ENCODE data around the gene PSRC1. TPM values are rescaled to one million over a fixed set of nuclear protein-coding genes. Genes with fewer than 3 reads are reported as not detected.

The PSRC1 gene
- total and polyA plus RNA-seq, 2 of the 8 experiments (the other 6 are each of a cell fraction or from before 2014, with no cell fraction given) = 56.1 to 67.3 TPM

GRCh38 chr1:109252893-109253802 is 29.8 kb downstream of the PSRC1 start (continued):
- TF ChIP-seq NANOG (IDR thresholded peaks at IDR 0.05; ENCODE audit: insufficient read depth, low read depth, low read length, poor library complexity, severe bottlenecking) (no peak), RAD21 (IDR thresholded peaks at IDR 0.05 in 1 of 2, conservative IDR thresholded peaks at IDR 0.05 in 1 of 2; ENCODE audit: low read depth in 2 of 2, low read length in 2 of 2) (no peak), RNF2 (IDR thresholded peaks at IDR 0.05; ENCODE audit: borderline replicate concordance, low read depth, low read length, missing control alignments, poor library complexity, severe bottlenecking) (no peak)
